ENCODE results near the gene TAF10.
A peak's percentile ranks its signal among the peaks of the same experiment; 100 is the strongest.

TAF10 gene

DNA sequence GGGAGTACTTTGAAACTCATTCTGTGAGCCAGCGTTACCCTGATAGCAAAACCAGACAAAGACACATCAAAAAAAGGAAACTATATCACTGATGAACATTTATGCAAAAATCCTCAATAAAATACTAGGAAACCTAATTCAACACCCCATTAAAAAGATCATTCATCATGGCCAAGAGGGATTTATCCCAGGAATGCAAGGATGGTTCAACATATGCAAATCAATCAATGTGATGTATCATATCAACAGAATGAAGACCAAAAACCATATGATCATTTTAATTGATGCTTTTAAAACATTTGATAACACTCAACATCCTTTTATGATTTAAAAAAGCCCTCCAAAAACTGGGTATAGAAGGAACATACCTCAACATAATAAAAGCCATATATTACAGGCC is 28.4 kb downstream of the TAF10 start:
- DNase-seq (ENCODE audit: low read depth in 2 of 2), result no peak

DNA sequence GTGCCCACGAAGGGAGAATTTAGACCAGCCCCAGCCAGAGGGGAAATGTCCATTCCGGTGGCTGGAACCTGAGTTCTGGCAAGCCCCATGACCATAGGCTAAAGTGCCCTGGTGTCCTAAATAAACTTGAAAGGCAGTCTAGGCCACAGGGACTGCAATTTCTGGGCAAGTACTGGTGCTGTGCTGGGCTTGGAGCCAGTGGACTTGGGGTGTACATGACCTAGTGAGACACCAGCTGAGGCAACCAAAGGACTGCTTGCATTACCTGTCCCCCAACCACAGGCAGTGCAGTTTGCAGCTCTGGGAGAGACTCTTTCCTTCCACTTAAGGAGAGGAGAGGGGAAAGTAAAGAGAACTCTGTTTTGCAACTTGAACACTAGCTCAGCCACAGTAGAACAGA is 32.3 kb downstream of the TAF10 start:
- DNase-seq (ENCODE audit: low read depth in 2 of 2), result no peak

DNA sequence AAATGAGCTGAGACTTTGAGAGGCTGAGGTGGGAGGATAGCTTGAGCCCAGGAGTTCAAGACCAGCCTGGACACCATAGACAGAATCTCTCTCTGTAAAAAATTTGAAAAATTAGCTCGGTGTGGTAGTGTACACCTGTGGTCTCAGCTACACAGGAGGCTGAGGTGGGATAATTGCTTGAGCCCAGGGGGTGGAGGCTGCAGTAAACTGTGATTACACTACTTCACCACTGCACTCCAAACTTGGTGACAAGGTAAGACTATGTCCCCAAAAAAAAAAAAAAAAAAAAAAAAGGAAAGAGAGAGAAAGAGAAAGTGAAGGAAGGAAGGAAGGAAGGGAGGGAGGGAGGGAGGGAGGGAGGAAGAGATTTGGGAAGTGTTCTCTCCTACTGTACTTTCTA is 33.9 kb downstream of the TAF10 start:
- no peak for DNase-seq (ENCODE audit: low read depth in 2 of 2)

DNA sequence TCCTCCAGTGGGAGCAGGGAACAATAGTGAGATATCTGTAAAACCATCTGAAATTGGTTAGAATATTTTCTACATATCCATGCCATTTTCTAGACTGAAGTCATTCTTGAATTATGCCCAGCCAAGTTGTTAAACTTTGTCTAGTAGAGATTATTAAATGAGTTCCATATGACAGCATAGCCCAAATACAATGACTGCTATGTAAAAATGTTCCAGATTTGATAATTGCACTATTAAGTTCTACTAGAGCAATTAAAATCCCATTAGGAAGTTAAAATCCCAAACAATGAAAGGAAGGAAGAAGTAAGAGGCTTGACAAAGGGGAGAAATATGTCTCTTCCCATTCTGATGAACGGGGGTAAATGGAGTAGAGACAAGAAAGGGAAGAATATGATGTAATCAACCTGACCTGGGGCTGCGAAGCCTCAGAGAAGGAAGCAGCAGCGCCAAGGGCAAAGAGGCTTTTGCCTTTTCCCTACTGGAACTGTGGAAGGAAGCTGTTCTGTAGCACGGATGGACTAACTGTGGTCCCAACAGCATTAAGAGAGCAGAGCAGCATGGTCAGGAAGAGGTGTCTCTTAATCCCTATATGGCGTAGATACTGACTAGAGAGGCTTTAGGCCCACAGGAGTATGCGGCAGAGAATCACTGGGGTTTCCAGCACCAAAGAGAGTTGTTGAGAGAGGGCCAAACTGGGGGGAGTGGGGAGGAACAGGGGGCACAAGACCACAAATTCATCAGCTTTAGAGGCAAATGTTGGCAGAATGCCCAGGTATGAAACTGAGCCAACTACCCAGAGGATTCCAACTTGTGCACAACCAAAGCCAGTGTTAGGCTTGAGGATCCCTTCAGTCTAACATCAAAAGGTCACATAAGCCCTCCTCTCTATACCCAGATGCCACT is 35.3 kb downstream of the TAF10 start:
- peak; percentile 84 for DNase-seq (ENCODE audit: low read depth in 2 of 2)

DNA sequence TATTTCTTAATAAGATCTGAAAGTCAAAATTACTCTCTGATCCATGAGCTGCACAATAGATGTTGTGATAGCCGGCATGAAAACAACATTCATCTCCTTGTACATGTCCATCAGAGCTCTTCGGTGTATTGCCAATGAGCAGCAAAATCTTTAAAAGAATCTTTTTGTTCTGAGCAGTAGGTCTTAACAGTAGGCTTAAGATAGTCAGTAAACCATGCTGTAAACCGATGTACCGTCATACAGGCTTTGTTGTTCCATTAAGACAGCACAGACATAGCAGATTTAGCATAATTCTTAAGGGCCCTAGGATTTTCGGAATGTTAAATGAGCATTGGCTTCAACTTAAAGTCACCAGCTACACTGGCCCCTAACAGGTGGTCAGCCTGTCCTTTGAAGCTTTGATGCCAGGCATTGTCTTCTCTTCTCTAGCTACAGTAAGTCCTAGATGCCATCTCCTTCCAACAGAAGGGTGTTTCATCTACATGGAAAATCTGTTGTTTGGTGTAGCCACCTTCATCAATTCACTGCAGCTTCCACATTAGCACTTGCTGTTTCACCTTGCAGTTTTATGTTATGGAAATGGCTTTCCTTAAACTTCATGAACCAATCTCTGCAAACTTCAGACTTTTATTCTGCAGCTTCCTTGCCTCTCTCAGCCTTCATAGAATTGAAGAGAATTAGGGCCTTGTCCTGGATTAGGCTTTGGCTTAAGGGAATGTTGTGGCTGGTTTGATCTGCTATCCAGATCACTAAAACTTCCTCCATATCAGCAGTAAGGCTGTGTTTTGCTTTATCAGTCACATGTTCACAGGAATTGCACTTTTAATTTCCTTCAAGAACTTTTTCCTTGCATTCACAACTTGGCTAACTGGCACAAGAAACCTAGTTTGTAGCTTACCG is 37.0 kb downstream of the TAF10 start:
- DNase-seq (ENCODE audit: low read depth in 2 of 2), result no peak

DNA sequence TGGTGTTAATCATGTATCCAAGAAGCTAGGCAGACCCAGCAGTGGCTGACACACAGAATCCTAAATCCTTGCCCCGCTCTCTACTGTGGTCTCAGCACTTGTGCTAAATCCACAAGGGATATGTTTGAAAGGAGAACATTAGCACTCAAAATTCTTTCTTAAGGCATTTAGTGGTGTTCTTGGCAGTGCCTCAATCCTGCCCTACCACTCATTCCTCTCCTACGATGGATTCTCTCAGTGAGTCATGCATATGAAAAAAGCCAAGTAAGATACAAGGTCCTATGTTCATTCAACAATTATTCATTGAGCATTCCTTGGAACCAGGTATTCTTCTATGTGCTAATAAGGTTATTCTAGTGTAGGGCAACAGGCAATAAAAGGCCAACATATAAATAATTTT is 39.8 kb downstream of the TAF10 start:
- peak; percentile 56 to 57 for DNase-seq (ENCODE audit: low read depth in 2 of 2)

DNA sequence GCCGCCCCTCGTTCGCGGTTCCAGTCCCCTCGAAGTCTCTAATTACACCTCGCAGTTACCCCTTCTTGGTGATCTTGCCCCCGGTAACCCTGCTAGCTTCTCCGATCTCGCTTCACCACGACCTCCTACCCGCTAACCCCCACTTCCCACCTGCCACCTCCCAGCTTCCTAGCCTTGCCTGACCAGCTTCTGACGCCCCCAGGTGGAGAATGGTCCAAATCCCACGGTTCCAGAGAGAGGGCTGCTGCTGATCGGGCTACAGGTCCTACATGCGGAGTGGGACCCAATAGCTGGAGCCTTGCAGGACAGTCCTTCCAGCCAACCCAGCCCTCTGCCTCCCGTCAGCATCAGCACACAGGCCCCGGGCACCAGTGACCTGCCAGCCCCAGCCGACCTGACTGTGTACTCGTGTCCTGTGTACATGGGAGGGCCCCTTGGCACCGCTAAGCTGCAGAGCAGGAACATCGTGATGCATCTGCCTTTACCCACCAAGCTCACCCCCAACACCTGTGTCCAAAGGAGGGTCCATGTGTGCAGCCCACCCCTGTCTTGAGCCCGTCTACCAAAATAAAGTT is 40.5 kb downstream of the TAF10 start:
- no peak for DNase-seq (ENCODE audit: low read depth in 2 of 2)

DNA sequence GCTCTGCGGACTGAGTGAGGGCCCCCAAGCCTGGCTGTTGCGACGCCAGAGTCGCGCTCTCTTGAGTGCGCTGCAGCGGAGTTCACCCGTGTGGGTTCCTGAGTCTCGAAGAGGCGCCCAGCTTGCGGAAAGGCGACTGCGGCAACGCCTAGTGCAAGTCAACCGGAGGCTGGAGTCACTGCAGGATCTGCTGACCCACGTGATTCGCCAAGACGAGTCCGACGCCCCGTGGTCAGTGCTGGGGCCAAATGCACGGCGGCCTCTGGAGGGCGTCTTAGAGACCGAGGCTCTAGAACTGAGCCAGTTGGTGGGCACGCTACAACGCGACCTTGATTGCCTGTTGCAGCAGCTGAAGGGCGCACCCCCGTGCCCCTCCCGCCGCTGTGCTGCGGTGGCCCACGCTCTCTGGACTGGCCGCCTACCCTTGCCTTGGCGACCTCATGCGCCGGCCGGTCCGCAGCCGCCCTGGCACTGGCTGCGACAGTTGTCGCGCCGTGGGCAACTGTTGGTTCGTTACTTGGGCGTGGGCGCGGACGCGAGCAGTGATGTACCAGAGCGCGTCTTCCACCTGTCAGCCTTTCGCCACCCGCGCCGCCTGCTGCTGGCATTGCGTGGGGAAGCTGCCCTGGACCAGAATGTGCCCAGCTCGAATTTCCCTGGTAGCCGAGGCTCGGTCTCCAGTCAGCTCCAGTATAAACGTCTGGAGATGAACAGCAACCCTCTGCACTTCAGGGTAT is 41.2 kb downstream of the TAF10 start:
- DNase-seq (ENCODE audit: low read depth in 2 of 2), result no peak

DNA sequence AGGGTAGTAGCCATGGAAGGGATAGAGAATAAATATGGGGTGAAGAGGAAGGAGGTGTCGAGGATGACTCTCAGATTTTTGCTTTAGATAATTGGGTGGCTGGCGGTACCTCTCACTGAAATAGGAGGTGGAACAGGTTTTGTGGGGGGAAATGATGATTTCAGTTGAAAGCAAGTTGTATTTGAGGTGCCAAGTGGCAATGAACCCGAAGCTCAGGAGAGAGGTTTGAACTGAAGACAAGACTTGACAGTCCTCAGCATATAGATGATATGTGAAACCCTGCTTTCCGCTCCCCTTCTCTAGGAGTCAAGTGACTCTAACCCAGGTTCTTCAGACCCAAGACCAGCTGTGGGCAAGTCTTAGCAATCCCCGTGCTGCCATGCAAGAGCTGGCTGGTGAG is 42.3 kb downstream of the TAF10 start:
- no peak for DNase-seq (ENCODE audit: low read depth in 2 of 2)

DNA sequence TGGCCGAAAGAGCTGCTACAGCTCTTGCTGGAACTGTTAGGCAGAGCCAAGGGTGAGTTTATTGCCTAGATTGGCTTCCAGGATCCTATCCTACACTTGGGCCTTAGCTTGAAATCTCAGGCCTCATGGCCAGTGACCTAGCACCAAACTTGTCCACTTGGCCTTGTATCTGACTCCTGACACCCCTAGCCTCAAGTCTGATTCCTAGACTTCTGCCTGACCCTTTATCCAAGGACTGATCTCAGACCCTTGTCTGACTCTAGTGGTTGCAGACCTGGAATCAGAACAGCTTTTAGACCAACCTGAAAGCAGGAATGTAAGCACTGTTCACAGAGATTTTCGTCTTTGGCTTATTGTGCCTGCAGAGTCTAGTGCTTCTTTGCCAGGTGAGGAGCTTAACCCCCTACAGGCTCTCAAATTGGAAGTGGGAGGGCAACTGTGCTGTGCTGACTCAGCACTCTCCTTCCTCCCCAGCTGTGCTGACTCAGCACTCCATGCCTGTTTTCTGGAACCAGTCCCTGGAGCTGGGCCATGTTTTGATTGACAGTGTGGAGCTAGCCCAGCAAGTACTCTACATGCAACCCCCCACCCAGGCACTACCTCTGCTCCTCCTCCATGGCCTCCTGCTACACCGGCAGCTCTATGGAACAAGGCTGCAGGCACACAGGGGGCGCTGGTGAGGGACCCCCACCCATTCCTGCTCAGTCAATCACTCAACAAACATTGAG is 43.7 kb downstream of the TAF10 start:
- peak; percentile 64 to 67 for DNase-seq (ENCODE audit: low read depth in 2 of 2)

DNA sequence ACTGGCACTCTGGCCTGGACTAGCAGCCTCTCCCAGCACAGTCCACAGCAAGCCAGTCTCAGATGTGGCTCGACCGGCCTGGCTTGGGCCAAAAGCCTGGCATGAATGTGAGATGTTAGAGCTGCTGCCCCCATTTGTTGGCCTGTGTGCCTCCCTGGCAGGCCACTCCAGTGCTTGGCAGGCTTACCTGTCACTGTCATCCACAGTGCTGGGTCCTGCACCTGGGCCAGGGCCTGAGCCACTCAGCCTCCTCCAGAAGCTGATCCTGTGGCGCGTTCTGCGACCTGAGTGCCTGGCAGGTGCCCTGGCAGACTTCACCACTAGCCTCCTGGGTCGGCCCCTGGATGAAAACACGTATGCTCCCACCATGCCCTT is 44.7 kb downstream of the TAF10 start:
- no peak for DNase-seq (ENCODE audit: low read depth in 2 of 2)

DNA sequence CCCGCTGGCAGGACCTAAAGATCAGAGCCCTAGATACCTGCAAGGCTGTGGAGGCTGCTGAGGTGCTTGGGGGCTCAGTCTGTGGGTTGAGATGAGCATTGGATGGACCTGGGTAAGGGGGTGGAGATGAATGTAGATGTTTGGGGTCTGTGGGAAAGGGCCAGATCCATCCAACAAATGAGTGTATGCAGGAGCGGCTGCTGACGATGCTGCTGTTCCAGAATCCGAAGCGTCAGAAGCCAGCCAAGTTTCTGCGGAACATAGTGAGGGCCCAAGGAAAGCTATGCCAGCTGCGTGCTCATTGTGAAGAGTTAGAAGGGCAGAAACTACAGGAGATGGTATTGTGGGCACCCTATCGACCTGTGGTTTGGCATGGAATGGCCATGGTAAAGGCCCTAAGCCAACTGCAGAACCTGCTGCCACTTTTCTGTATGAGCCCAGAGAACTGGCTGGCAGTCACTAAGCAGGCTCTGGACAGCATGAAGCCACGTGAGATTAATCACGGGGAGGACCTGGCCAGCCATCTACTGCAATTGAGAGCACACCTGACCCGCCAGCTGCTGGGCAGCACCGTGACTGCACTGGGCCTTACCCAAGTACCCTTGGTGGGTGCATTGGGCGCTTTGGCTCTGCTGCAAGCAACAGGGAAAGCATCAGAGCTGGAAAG is 45.2 kb downstream of the TAF10 start:
- DNase-seq (ENCODE audit: low read depth in 2 of 2), result no peak

DNA sequence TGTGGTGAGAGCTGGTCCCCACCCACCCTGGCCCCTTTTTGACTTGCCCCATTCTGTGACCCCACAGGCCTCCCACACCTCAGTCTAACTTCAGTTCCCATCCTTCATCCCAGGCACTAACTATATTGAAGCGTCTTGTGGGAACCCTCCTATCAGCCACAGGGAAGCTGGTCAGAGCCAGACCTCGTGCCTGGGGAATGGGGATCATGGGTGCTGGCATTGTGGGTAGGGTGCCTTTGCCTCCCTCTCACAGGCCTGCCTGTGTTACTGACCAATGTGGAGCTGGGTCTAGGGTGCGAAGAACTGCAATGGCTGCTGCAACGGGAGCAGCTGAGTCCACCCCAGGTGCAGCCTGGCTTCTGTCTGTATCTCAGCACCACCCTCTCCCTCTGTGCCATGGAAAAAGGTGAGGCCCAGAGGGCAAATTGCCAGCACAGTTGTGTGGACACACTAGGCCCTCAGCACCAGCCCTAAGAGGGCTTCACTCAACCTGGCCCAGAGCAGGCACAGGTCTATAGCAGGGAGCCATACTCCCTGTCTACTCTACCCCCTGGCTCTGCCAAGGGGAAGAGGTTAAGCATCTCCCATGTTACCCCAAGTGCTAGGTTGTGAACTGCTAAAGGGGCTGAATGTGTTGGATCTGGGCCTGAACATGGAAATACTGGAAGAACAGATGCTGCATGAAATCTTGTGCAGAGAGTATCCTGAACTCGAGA is 45.9 kb downstream of the TAF10 start:
- no peak for DNase-seq (ENCODE audit: low read depth in 2 of 2)

DNA sequence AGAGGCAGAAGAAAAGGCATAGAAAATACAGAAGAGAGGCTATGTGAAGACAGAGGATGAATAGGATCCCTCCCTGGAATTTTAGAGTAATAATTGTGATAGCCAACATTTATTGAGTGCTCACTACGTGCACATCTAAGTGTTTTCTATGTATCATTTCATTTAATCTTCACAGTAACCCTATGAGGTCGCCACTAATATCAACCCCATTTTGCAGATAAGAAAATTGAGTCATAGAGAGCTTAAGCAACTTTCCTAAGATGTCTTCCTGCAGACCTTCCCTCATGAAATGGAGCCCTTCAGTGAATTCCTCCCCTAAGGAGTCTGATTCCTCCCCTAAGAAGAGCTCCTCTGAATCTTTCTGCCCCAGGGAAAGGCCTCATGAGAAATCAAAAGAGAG is 46.7 kb downstream of the TAF10 start:
- no peak for DNase-seq (ENCODE audit: low read depth in 2 of 2)

DNA sequence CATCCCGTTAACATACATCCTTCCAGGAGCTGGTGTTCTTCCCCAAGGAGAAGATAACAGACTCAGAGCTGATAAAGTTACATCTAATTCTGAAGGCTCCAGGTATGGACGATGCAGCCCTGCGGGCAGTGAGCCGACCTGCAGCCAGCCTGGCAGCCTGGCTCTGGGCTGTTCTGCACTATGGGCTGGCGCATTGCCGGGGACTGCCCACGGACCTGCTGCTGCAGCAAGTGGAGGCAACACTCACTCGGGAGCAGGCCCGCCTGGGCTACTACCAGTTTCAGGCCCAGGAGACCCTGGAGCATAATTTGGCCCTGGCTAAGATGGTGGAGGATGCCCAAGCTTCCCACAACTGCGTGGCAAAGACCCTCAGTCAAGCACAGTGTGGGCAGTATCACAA is 48.3 kb downstream of the TAF10 start:
- no peak for DNase-seq (ENCODE audit: low read depth in 2 of 2)

DNA sequence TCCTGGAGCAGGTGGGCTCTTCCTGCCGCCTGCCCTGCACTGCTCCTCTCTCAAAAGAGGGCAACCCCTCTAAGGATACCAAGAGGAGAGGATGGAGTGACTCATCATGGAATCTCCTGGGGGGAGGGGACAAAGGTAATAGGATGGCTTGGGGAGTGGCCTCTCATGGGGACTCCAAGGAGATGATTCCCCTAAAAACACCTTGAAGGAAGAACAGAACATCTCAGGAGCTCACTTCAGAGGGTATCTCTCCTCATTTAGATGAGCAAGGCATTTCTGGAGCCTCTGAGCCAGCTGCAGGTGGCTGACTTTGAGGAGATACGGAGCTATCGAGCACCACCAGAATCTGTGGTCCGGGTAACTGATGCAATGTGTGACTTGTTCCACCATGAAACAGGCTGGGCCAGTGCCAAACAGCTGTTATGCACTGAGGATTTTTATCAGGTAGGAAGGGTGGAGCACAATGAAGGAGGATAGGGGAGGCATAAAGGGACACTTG is 48.8 kb downstream of the TAF10 start:
- no peak for DNase-seq (ENCODE audit: low read depth in 2 of 2)

DNA sequence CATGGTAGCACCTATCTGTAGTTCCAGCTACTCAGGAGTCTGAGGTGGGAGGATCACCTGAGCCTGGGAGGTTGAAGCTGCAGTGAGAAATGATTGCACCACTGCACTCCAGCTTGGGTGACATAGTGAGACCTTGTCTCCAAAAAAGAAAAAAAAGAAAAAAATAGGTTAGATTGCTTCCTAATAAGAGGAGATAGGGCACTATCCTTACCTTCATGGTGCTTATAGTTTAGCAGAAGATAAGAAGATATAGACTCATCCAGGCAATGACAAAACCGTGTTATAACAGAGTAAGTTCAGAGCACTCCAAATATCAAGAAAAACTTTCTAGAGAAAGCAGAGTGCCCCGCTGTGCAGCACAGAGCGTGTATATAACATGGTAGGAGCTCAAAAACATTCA is 50.7 kb downstream of the TAF10 start:
- DNase-seq (ENCODE audit: low read depth in 2 of 2), result no peak
